Gastrocnemius medialis (tissue), 4 donors: Measurements from ENCODE around the gene FAM124A.

Experiments used
- POLR2A ChIP-seq, 2 donors: fragments of 450-650 bp; IDR thresholded peaks; one replicate each; pipeline ENCODE4 v1.6.1; 2017; ENCODE audit warnings: antibody characterized with exemption in 2 of 2, mild to moderate bottlenecking in 2 of 2, moderate library complexity in 2 of 2
- TF ChIP-seq, protein P1 (sequence below), 5 experiments: fragments of 450-650 bp in 3 of 5; fragments of 200-600 bp in 2 of 5; sonication (generic) in 2 of 5; IDR thresholded peaks in 4 of 5; conservative IDR thresholded peaks in 1 of 5; 1 replicate in 4 of 5; 2 replicates in 1 of 5; pipeline ENCODE4 v1.5.1; 2016 to 2019; ENCODE audit warnings: antibody characterized with exemption in 5 of 5, mild to moderate bottlenecking in 3 of 5, moderate library complexity in 3 of 5

DNA sequence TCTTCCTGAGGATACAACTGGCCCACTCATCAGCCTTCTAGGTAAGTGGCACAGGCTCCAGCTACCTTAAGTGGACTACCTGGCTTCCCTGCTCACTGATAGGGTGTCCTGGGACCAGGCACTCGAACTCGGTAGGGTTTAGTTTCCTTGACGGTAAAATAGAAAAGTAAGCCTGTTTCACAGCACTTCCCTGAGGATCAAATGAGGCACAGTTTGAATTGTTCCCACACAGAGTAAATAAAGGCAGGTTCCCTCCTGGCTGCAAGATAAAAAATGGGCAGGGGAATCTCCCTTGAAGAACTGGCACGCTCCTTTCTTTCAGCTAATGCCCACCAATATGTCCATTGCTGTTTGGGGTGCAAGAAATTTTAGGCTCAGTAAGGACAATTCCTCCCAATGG, 1.1 kb upstream of the FAM124A start:
- TF ChIP-seq, protein P1, sequence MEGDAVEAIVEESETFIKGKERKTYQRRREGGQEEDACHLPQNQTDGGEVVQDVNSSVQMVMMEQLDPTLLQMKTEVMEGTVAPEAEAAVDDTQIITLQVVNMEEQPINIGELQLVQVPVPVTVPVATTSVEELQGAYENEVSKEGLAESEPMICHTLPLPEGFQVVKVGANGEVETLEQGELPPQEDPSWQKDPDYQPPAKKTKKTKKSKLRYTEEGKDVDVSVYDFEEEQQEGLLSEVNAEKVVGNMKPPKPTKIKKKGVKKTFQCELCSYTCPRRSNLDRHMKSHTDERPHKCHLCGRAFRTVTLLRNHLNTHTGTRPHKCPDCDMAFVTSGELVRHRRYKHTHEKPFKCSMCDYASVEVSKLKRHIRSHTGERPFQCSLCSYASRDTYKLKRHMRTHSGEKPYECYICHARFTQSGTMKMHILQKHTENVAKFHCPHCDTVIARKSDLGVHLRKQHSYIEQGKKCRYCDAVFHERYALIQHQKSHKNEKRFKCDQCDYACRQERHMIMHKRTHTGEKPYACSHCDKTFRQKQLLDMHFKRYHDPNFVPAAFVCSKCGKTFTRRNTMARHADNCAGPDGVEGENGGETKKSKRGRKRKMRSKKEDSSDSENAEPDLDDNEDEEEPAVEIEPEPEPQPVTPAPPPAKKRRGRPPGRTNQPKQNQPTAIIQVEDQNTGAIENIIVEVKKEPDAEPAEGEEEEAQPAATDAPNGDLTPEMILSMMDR (IDR thresholded peaks at IDR 0.05 in 4 of 5, conservative IDR thresholded peaks at IDR 0.05 in 1 of 5), result no peak
- no peak for TF ChIP-seq POLR2A (IDR thresholded peaks at IDR 0.05)
